Endothelial cell (in vitro differentiated cells): ENCODE data around the gene STARD10. TPM values are rescaled to one million over a fixed set of nuclear protein-coding genes. Genes with fewer than 3 reads are reported as not detected.
"Not testable (repeated sequence)": the region's sequence is repeated elsewhere in the genome, so short reads cannot be mapped to it uniquely, and the experiment has no call there.

Source experiments
- DNase-seq: peaks from one replicate; pipeline ENCODE4 v3.0.0; 2021; ENCODE audit warnings: low spot score
- H3K27ac Mint-ChIP-seq: one replicate; pipeline ENCODE4 v1.8.0; 2021; ENCODE audit warnings: mixed read lengths, inconsistent platforms; ENCODE audit not compliant: unreplicated experiment
- H3K27me3 Mint-ChIP-seq: one replicate; pipeline ENCODE4 v1.8.0; 2021; ENCODE audit warnings: mild to moderate bottlenecking, moderate library complexity, mixed read lengths, inconsistent platforms; ENCODE audit not compliant: unreplicated experiment
- H3K36me3 Mint-ChIP-seq: one replicate; pipeline ENCODE4 v1.8.0; 2021; ENCODE audit warnings: mild to moderate bottlenecking, low read depth, mixed read lengths, inconsistent platforms; ENCODE audit not compliant: unreplicated experiment
- H3K4me1 Mint-ChIP-seq: one replicate; pipeline ENCODE4 v1.8.0; 2021; ENCODE audit warnings: mild to moderate bottlenecking, mixed read lengths, inconsistent platforms; ENCODE audit not compliant: unreplicated experiment
- H3K4me3 Mint-ChIP-seq: one replicate; pipeline ENCODE4 v1.8.0; 2021; ENCODE audit warnings: mild to moderate bottlenecking, mixed read lengths, inconsistent platforms; ENCODE audit not compliant: unreplicated experiment
- H3K9me3 Mint-ChIP-seq: one replicate; pipeline ENCODE4 v1.8.0; 2021; ENCODE audit warnings: mixed read lengths, inconsistent platforms; ENCODE audit not compliant: unreplicated experiment
- CTCF ChIP-seq: fragments of 200-600 bp; sonication (generic); IDR thresholded peaks from one replicate; pipeline ENCODE4 v1.5.0; 2021; ENCODE audit warnings: antibody characterized with exemption; ENCODE audit not compliant: unreplicated experiment
- total RNA-seq: library from RNA; stranded (reverse); fragmentation: NEBNext Ultra II Directional; extraction: Animal tissue kit (Norgen Biotek cat#: 25700); gene quantifications from one replicate; pipeline ENCODE4 v1.2.1, GENCODE V29; 2021; ENCODE audit not compliant: unreplicated experiment

Gene STARD10
- total RNA-seq, 1 donor from 2014 or later, result 13.4 TPM

- no peak for DNase-seq
- peaks cover 4% of the 10 kb centered on the region for H3K4me1 Mint-ChIP-seq
- H3K36me3 Mint-ChIP-seq, result peaks cover 4% of the 10 kb centered on the region
- no peak overlapping the region for H3K27ac Mint-ChIP-seq
- no peaks in the 10 kb centered on the region for H3K9me3 Mint-ChIP-seq
- H3K27me3 Mint-ChIP-seq, result peaks cover 2% of the 10 kb centered on the region
- TF ChIP-seq CTCF, result no peak
- H3K4me3 Mint-ChIP-seq, result no peak overlapping the region
Observed at GRCh38 chr11:72807792-72808191, 13.9 kb upstream of the STARD10 start.

GRCh38 chr11:72807021-72807693 is 13.3 kb upstream of the STARD10 start:
- peaks cover 3% of the 10 kb centered on the region for H3K27me3 Mint-ChIP-seq
- no peak for DNase-seq
- no peaks in the 10 kb centered on the region for H3K4me1 Mint-ChIP-seq
- TF ChIP-seq CTCF, result no peak
- H3K27ac Mint-ChIP-seq, result no peak overlapping the region
- peaks cover 4% of the 10 kb centered on the region for H3K36me3 Mint-ChIP-seq
- no peaks in the 10 kb centered on the region for H3K9me3 Mint-ChIP-seq
- H3K4me3 Mint-ChIP-seq, result no peak overlapping the region

GRCh38 chr11:72806378-72806777 is 12.5 kb upstream of the STARD10 start:
- H3K36me3 Mint-ChIP-seq, H3K9me3 Mint-ChIP-seq, DNase-seq, H3K27me3 Mint-ChIP-seq, H3K27ac Mint-ChIP-seq, H3K4me3 Mint-ChIP-seq, H3K4me1 Mint-ChIP-seq: not testable (repeated sequence)

GRCh38 chr11:72805216-72805615 is 11.4 kb upstream of the STARD10 start:
- no peaks in the 10 kb centered on the region for H3K9me3 Mint-ChIP-seq
- no peak overlapping the region for H3K27ac Mint-ChIP-seq
- peaks cover 3% of the 10 kb centered on the region for H3K27me3 Mint-ChIP-seq
- no peak overlapping the region for H3K4me3 Mint-ChIP-seq
- DNase-seq, result no peak
- H3K36me3 Mint-ChIP-seq, result no peaks in the 10 kb centered on the region
- TF ChIP-seq CTCF, result no peak
- H3K4me1 Mint-ChIP-seq, result no peaks in the 10 kb centered on the region

GRCh38 chr11:72802822-72803221 is 9.0 kb upstream of the STARD10 start:
- H3K27ac Mint-ChIP-seq, result no peak overlapping the region
- peaks cover 1% of the 10 kb centered on the region for H3K27me3 Mint-ChIP-seq
- no peaks in the 10 kb centered on the region for H3K36me3 Mint-ChIP-seq
- H3K9me3 Mint-ChIP-seq, result no peaks in the 10 kb centered on the region
- no peak for DNase-seq
- TF ChIP-seq CTCF, result no peak
- H3K4me3 Mint-ChIP-seq, result no peak overlapping the region
- peaks cover 8% of the 10 kb centered on the region for H3K4me1 Mint-ChIP-seq
